ENCODE data around the gene ENHO.
"Not testable (repeated sequence)": the region's sequence is repeated elsewhere in the genome, so short reads cannot be mapped to it uniquely, and the experiment has no call there.

Gene ENHO

GRCh38 chr9:34555002-34555348 is 32.2 kb upstream of the ENHO start:
- no peak for DNase-seq

GRCh38 chr9:34554211-34555001 is 31.6 kb upstream of the ENHO start:
- no peak for DNase-seq

GRCh38 chr9:34553511-34554021 is 30.8 kb upstream of the ENHO start:
- DNase-seq: no peak

GRCh38 chr9:34552986-34553385 is 30.2 kb upstream of the ENHO start:
- DNase-seq: no peak

GRCh38 chr9:34552606-34552981 is 29.8 kb upstream of the ENHO start:
- DNase-seq: no peak

- no peak for DNase-seq
These were observed 29.2 kb upstream of the ENHO start for GRCh38 chr9:34551751-34552605.

GRCh38 chr9:34550681-34551270 is 28.0 kb upstream of the ENHO start:
- no peak for DNase-seq

GRCh38 chr9:34550016-34550680 is 27.4 kb upstream of the ENHO start:
- DNase-seq: no peak

- DNase-seq: no peak
These were observed 26.6 kb upstream of the ENHO start for GRCh38 chr9:34549407-34549732.

- DNase-seq: peak; percentile 63
These were observed 25.3 kb upstream of the ENHO start for GRCh38 chr9:34547960-34548611.

- DNase-seq: peak; percentile 73
These were observed 24.3 kb upstream of the ENHO start for GRCh38 chr9:34546834-34547827.

- DNase-seq: no peak
These were observed 23.5 kb upstream of the ENHO start for GRCh38 chr9:34546102-34546833.

GRCh38 chr9:34545497-34545896 is 22.7 kb upstream of the ENHO start:
- DNase-seq: no peak

GRCh38 chr9:34544035-34544434 is 21.2 kb upstream of the ENHO start:
- DNase-seq: no peak

GRCh38 chr9:34541540-34541939 is 18.8 kb upstream of the ENHO start:
- DNase-seq: no peak

- peak; percentile 68 for DNase-seq
These were observed 18.0 kb upstream of the ENHO start for GRCh38 chr9:34540827-34541226.

- no peak for DNase-seq
These were observed 13.9 kb upstream of the ENHO start for GRCh38 chr9:34536685-34537084.

GRCh38 chr9:34532041-34532440 is 9.3 kb upstream of the ENHO start:
- not testable (repeated sequence) for DNase-seq

GRCh38 chr9:34526026-34526425 is 3.2 kb upstream of the ENHO start:
- DNase-seq: no peak

GRCh38 chr9:34524349-34524748 is 1.6 kb upstream of the ENHO start:
- DNase-seq: no peak

Measured in EL (cell line).